IPS-NIHi7 (cell line): ENCODE data around the gene STXBP2.
A peak's percentile ranks its signal among the peaks of the same experiment; 100 is the strongest.

Experiments used
- DNase-seq: peaks from one replicate; pipeline ENCODE4 v3.0.0; 2012; ENCODE audit warnings: mixed read lengths; ENCODE audit errors: extremely low spot score

Gene STXBP2

DNA sequence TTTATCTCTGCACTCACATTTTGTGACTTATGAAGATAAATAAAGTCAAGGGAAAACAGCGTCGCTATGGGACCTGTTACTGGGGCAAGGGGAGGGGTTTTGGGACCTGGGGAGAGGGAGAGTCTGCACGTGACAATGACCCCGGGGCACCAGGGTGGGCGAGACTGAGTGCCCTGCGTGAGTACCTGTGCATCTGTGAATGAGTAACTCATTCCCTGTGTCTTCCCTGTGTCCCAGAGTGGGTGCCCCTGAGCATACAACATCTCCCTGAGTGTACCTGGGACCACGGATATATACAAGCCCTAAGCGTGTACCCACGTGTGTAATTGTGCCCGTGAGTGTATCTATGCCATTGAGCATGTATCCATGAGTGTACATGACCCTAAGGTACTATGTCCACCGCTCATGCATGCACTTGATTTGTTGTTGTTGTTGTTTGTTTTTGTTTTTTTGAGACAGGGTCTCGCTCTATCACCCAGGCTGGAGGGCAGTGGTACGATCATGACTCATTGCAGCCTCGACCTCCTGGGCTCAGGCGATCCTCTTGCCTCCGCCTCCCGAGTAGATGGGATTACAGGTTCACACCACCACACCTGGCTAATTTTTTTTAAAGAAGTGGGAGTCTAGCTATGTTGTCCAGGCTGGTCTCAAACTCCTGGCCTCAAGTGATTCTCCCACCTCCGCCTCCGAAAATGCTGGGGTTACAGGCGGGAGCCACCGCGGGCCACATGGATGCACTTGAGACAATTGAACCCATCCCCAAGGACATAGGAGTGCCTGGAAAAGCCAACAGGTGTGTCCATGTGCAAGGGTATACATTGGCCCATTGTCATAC is 43.1 kb downstream of the STXBP2 start:
- DNase-seq = no peak

DNA sequence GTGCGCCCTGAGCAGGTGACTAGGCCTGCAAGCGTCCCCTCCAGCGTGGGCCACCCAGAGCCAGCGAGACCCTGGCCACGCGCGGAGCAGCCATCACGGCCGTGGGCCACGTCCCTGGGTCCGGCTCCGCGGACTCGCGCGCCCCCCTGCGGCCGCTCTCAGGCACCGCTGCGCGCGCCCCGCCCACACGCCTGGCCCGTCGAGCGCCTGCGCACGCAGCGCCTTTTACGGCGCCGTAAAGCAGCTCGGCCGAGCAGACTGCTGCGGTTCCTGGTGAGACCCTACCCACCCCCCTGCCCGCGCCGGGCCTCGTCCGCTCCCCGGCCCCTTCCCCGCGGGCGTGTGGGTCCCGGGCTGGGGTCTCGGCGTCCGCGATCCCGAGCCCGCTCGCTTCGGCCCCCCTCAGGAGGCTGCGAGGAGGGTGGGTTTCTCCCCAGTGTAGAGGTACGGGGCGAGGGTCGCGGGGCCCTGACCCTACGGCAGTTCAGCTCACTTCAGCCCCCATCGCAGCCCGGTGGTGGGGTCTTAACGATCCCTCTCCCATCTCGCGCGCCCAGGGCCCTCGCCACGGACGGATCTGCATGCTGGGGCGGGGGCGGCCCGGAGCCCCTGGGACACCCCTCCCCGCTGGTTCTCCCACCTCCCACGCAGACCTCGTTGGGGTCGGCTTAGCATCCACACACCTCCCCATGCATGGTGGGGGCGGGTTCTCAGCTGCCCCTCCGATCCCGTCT is 43.9 kb downstream of the STXBP2 start, which contains the start of gene TRAPPC5:
Gene TRAPPC5 (plus strand): TSS at position 228 of the 734 bp plus-strand sequence. CDS start 1,421 bp downstream, outside the sequence.
- peak; percentile 95 for DNase-seq

DNA sequence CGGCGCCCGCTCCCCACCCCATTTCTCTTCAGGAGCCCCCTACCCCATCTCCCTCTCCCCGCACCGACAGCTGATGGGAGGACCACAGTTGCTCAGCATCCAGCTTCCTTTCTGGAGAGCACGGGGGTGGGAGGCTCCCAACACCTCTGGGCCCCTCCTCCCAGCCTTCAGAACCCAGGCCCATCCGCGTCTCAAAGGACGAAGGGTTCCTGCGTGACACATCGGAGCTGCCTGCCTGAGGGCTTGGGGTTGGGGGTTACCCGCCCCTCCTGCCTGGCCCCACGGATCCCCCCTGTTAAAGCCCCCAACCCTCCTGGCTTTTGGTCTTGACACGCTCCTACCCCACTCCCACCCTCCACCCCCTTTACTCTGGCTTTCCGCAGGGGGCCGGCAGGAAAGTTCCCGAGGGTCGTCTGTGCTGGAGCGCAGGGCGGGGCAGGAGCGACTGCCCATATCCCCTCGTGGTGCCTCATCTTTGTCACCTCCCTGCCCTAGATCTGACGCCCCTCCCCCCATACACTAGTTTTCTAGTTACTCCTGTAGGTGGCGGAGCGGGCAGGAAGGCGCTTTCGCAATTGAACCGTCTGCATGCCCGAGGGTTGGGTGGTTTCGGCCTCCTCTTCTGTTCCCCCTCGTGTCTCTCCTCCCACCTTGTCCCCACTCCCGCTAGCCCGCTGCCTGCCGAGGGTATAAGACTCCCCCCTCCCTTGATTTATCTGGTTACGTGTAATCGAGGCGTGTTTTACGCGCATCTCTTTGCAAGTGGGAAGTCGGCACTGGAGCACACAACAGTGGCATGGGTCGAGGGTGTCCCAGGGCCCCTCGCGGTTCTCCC is 44.6 kb downstream of the STXBP2 start:
- DNase-seq = peak; percentile 88

DNA sequence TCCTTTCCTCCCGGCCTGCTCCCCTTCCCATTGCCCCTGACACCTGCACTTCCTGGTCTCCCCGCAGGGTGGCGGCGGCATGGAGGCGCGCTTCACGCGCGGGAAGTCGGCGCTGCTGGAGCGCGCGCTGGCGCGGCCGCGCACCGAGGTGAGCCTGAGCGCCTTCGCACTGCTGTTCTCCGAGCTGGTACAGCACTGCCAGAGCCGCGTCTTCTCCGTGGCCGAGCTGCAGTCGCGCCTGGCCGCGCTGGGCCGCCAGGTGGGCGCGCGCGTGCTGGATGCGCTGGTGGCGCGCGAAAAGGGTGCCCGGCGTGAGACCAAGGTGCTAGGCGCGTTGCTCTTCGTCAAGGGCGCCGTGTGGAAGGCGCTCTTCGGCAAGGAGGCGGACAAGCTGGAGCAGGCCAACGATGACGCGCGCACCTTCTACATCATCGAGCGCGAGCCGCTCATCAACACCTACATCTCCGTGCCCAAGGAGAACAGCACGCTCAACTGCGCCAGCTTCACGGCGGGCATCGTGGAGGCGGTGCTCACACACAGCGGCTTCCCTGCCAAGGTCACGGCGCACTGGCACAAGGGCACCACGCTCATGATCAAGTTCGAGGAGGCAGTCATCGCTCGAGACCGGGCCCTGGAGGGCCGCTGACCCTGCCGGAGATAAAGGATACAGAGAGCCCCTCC is 45.4 kb downstream of the STXBP2 start:
- no peak for DNase-seq

DNA sequence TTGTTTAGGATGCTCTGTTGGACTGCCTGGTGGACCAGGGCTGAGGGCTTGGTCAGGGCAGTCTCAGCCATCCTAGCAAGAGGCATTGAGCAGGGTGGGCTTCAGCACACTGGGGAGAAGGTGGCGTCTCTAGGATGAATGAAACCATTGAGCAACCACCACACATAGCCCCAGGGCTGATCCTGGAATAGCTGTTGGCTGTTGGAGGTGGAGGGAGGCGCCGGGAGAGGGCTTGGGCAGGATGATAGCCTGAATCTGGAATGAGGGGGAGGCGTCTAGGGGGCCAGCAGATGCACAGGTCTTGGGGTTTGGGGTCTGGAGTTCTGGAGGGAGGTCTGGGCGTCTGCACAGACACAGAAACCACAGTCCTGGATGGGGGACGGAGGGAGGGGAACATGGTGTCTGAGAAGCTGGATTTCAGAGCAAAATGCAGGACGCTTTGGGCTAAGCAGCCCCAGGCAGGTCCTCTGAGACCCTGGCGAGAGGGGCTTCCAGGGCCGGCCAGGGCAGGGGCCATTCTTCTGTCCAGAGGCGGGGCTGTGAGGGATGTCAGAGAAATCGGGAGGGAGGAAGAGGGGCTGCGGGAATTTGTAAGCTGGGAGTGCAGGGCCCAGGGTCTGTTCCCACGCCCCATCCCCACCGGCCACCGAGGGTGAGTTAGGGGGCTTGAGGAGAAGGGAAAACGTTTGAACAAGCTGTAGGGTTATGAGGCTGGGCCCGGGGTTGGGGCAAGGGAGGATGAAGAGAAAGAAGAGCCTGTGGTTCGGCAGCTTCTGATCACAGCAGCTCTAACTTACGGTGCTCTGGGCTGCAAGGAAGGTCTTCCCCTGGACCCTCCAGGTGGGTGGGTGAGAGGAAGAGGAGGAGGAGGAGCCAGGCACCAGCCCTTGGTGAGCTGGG is 48.9 kb downstream of the STXBP2 start:
- DNase-seq = no peak

DNA sequence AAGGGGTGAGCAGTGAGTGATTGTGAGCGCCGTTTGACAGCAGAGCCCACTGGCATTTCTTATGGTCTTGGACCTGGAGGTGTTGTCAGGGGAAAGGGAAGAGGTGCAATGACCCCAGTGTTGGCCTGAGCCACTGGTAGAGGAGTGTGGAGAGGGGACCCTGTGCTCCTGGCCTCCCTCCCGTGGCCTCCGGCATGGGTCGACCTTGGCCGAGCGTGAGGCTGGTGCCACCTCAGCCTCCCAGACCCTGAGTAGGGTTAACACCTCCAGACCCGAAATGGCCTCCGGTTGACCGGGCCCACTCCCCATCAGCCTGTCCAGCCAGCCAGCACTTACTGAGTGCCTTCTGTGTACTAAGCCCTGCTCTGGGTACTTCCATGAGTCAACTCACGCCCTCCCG is 50.3 kb downstream of the STXBP2 start:
- DNase-seq = no peak

DNA sequence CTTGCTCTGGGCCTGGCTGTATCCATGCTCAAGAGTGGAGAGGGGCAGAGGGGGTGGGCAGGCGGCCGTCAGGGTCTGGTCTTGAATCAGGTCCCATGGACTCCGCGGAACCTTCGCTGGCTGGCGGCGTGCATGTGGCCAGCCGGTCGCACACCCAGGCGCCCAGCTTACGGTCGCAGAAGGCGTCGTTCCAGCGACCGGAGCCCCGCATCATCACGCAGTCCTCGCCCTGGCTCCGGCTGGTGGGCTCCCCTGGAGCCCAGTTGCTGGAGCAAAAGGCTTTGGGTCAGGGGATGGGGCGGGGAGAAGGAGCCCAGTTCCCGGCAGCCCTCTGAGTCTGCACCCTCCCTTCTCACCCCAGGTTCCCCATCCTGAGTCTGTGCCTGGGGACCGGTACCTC is 52.3 kb downstream of the STXBP2 start:
- DNase-seq = no peak

DNA sequence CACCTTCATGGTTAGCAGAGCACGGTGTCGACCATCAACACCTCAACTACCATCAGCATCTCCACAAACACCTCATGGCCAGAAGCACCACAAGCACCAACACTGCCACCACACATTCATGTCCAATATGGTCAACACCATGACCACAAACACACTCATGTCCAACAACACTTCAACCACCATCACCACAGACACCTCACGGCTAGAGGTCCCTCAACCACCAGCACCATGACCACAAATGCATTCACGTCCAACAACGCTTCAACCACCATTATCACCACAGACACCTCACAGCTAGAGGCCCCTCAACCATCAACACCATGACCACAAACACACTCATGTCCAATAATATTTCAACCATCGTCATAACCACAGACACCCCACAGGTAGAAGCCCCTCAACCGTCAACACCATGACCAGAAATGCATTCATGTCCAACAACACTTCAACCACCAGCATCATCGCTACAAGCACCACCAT is 53.9 kb downstream of the STXBP2 start:
- DNase-seq = no peak

DNA sequence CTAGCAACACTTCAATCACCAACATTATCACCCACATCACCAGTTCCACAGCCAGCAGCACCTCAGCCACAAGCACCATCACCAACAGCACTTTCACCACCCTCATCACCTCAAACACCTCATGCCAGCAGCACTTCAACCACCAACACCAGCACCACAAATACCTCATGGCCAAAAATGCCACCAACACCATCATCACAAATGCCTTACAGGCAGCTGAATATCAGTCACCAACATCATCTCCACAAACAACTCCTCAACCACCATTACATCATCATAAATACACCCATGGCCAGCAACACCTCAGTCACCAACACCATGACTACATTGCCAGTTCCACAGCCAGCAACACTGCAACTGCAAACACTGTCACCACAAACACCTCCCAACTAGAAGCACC is 54.6 kb downstream of the STXBP2 start:
- DNase-seq = no peak

DNA sequence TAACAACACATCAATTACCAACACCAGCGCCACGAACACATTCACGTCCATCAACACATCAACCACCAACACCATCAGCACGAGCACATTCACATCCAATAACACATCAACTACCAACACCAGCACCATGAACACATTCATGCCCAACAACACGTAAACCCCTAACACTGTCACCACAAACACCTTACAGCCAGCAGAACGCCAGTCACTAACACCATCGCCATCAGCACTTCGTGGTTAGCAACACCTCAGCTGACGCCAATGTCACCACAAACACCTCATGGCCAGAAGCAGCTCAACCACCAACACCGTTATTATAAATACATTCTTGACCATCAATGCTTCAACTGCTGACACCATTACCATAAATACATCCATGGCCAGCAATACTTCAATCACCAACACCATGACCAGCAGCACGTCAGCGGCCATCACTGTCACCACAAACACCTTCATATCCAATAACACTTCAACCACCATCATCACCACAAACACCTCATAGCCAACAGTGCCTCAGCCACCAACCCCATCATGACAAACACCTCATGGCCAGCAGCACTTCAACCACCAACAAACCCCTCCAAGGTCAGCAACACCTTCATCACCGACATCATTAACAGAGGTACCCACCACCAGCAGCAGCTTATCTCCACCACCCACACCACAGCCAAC is 55.6 kb downstream of the STXBP2 start:
- no peak for DNase-seq

DNA sequence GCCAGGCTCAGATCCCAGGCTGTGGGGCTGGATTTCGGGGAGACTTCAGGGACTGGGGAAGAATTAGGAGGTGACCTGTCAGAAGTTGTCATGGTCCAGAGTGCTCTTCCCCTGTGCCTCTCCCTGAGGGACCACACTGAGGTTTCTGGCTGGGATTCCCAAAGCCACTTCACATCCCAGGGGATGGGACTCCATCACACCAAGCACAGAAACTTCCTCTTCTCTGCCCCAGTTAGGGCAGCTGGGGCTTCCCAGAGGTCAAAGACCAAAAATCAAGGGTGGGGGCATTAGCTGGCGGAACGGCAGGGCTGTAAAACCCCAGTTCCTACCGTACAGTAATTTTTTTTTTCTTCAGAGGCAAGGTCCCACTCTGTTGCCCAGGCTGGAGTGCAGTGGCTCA is 57.6 kb downstream of the STXBP2 start:
- DNase-seq = no peak
